GM12878 (cell line): ENCODE data around the gene NXPE4. TPM values are rescaled to one million over a fixed set of nuclear protein-coding genes. Genes with fewer than 3 reads are reported as not detected.

Experiments
- BCL11A ChIP-seq: IDR thresholded peaks from 2 replicates; pipeline ENCODE4 v1.6.1; 2011; ENCODE audit warnings: low read depth, low read length
- EP300 ChIP-seq, 2 experiments: fragments of 150-350 bp in 1 of 2; IDR thresholded peaks; 2 replicates each; pipeline ENCODE4 v1.6.1; 2011 to 2012; ENCODE audit warnings: low read depth in 2 of 2, low read length in 2 of 2, borderline replicate concordance in 1 of 2, improper control_type of control experiment in 1 of 2, inconsistent platforms in 1 of 2; ENCODE audit not compliant: control insufficient read depth in 1 of 2
- ETV6 ChIP-seq, 2 experiments: fragments of 450-650 bp in 1 of 2; IDR thresholded peaks in 1 of 2; conservative IDR thresholded peaks in 1 of 2; 2 replicates each; pipeline ENCODE4 v1.6.1; 2014; ENCODE audit warnings: antibody characterized with exemption in 1 of 2, borderline replicate concordance in 1 of 2, low read depth in 1 of 2, mild to moderate bottlenecking in 1 of 2, moderate library complexity in 1 of 2
- KLF5 ChIP-seq: fragments of 450-650 bp; IDR thresholded peaks from 2 replicates; pipeline ENCODE4 v1.6.1; 2014; ENCODE audit warnings: mild to moderate bottlenecking; ENCODE audit not compliant: partially characterized antibody
- ZNF622 ChIP-seq: fragments of 450-650 bp; IDR thresholded peaks from 2 replicates; pipeline ENCODE4 v1.6.1; 2017; ENCODE audit warnings: mild to moderate bottlenecking, inconsistent platforms
- polyA plus RNA-seq, 11 experiments: library from polyadenylated mRNA; depleted of rRNA in 4 of 11; unstranded in 6 of 11; stranded (reverse) in 5 of 11; fragments of >200 nt; fragmentation: Nextera tagmentation in 4 of 11; fragmentation: Illumina TruSeq in 1 of 11; extraction: Ambion mirVana in 4 of 11; extraction: Trizol in 1 of 11; gene quantifications; 1 replicate in 1 of 11; 2 replicates in 10 of 11; pipeline versions ENCODE4 v1.2.1 to v1.2.3, GENCODE V29; 2011 to 2016; ENCODE audit warnings: inconsistent platforms in 2 of 11, missing spikeins in 2 of 11, low read depth in 1 of 11
- total RNA-seq, 4 experiments: library from RNA; depleted of rRNA in 3 of 4; stranded (reverse); fragments of >200 nt in 3 of 4; fragmentation: Illumina TruSeq in 1 of 4; extraction: Trizol in 1 of 4; gene quantifications; 2 replicates each; pipeline versions ENCODE4 v1.2.1 to v1.2.3, GENCODE V29; 2013 to 2021
- TF ChIP-seq, protein P1 (sequence below): IDR thresholded peaks from 2 replicates; pipeline ENCODE4 v1.6.1; 2012; ENCODE audit warnings: low read depth, low read length, improper control_type of control experiment
- TF ChIP-seq, protein P2 (sequence below): fragments of 450-650 bp; IDR thresholded peaks from 2 replicates; pipeline ENCODE4 v1.6.1; 2017; ENCODE audit warnings: low read depth, mild to moderate bottlenecking, moderate library complexity
- TF ChIP-seq, protein P3 (sequence below): fragments of 450-650 bp; IDR thresholded peaks from 2 replicates; pipeline ENCODE4 v1.6.1; 2016; ENCODE audit warnings: mild to moderate bottlenecking, moderate library complexity, borderline replicate concordance

NXPE4 gene
- total and polyA plus RNA-seq, 10 of the 15 experiments (the other 5 are each of a cell fraction or from before 2014, with no cell fraction given), result not detected

DNA sequence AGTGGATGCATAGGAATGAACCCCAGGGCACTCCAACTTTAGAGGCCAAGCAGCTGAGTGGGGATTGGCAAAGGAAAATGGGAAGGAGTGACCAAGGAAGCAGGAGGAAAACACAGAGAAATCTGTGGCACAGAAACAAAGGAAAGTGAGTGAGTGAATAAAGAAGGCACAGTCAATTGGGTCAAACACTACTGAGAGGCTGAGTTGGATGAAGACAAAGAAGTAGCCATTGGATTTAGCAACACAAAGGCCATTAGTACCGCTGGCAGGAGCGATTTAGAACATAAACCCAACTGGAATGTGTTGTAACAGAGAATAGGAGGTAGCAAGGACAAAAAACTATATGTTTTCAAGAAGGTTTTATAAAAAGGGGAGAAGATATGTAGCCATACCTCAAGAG, 29.3 kb downstream of the NXPE4 start (continued):
- TF ChIP-seq, protein P1, sequence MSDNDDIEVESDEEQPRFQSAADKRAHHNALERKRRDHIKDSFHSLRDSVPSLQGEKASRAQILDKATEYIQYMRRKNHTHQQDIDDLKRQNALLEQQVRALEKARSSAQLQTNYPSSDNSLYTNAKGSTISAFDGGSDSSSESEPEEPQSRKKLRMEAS, result no peak
- TF ChIP-seq, protein P2, sequence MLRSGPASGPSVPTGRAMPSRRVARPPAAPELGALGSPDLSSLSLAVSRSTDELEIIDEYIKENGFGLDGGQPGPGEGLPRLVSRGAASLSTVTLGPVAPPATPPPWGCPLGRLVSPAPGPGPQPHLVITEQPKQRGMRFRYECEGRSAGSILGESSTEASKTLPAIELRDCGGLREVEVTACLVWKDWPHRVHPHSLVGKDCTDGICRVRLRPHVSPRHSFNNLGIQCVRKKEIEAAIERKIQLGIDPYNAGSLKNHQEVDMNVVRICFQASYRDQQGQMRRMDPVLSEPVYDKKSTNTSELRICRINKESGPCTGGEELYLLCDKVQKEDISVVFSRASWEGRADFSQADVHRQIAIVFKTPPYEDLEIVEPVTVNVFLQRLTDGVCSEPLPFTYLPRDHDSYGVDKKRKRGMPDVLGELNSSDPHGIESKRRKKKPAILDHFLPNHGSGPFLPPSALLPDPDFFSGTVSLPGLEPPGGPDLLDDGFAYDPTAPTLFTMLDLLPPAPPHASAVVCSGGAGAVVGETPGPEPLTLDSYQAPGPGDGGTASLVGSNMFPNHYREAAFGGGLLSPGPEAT, result no peak
- TF ChIP-seq, protein P3, sequence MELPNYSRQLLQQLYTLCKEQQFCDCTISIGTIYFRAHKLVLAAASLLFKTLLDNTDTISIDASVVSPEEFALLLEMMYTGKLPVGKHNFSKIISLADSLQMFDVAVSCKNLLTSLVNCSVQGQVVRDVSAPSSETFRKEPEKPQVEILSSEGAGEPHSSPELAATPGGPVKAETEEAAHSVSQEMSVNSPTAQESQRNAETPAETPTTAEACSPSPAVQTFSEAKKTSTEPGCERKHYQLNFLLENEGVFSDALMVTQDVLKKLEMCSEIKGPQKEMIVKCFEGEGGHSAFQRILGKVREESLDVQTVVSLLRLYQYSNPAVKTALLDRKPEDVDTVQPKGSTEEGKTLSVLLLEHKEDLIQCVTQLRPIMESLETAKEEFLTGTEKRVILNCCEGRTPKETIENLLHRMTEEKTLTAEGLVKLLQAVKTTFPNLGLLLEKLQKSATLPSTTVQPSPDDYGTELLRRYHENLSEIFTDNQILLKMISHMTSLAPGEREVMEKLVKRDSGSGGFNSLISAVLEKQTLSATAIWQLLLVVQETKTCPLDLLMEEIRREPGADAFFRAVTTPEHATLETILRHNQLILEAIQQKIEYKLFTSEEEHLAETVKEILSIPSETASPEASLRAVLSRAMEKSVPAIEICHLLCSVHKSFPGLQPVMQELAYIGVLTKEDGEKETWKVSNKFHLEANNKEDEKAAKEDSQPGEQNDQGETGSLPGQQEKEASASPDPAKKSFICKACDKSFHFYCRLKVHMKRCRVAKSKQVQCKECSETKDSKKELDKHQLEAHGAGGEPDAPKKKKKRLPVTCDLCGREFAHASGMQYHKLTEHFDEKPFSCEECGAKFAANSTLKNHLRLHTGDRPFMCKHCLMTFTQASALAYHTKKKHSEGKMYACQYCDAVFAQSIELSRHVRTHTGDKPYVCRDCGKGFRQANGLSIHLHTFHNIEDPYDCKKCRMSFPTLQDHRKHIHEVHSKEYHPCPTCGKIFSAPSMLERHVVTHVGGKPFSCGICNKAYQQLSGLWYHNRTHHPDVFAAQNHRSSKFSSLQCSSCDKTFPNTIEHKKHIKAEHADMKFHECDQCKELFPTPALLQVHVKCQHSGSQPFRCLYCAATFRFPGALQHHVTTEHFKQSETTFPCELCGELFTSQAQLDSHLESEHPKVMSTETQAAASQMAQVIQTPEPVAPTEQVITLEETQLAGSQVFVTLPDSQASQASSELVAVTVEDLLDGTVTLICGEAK, result no peak
- TF ChIP-seq EP300 (IDR thresholded peaks at IDR 0.05; ENCODE audit: borderline replicate concordance in 1 of 2, control insufficient read depth in 1 of 2, low read depth in 2 of 2, low read length in 2 of 2), result no peak
- TF ChIP-seq KLF5, result no peak
- TF ChIP-seq ZNF622, result no peak
- TF ChIP-seq BCL11A, result no peak
- no peak for TF ChIP-seq ETV6 (conservative IDR thresholded peaks at IDR 0.05 in 1 of 2, IDR thresholded peaks at IDR 0.05 in 1 of 2; ENCODE audit: borderline replicate concordance in 1 of 2, low read depth in 1 of 2)
